Mesenchymal stem cell (in vitro differentiated cells and primary cell): Measurements from ENCODE around the gene PIGT.

Experiments
- DNase-seq: peaks from one replicate; pipeline ENCODE4 v3.0.0-alpha.2; 2013
- H2AFZ ChIP-seq: one replicate; pipeline ENCODE4 v1.6.1; 2013; ENCODE audit warnings: low read depth, mild to moderate bottlenecking, control low read depth, inconsistent platforms, low read length, moderate library complexity
- H2AK5ac ChIP-seq: 2 replicates; pipeline ENCODE4 v1.6.1; 2013; ENCODE audit warnings: low read length, moderate library complexity, mild to moderate bottlenecking, inconsistent platforms; ENCODE audit not compliant: severe bottlenecking
- H2BK120ac ChIP-seq: one replicate; pipeline ENCODE4 v1.6.1; 2013; ENCODE audit warnings: low read depth, mild to moderate bottlenecking, inconsistent platforms, low read length, moderate library complexity
- H2BK12ac ChIP-seq, 2 experiments: one replicate each; pipeline ENCODE4 v1.6.1; 2013; ENCODE audit warnings: inconsistent platforms in 2 of 2, low read length in 2 of 2, mild to moderate bottlenecking in 2 of 2, moderate library complexity in 2 of 2, control low read depth in 1 of 2
- H2BK15ac ChIP-seq: one replicate; pipeline ENCODE4 v1.6.1; 2013; ENCODE audit warnings: mild to moderate bottlenecking, low read depth, inconsistent platforms; ENCODE audit not compliant: poor library complexity, severe bottlenecking
- H2BK5ac ChIP-seq: 2 replicates; pipeline ENCODE4 v1.6.1; 2013; ENCODE audit warnings: low read depth, mild to moderate bottlenecking, low read length, control low read depth, inconsistent platforms; ENCODE audit not compliant: poor library complexity, severe bottlenecking
- H3K14ac ChIP-seq, 2 experiments: one replicate each; pipeline ENCODE4 v1.6.1; 2013; ENCODE audit warnings: inconsistent platforms in 2 of 2, low read length in 2 of 2, control low read depth in 1 of 2, mild to moderate bottlenecking in 1 of 2, moderate library complexity in 1 of 2
- H3K18ac ChIP-seq, 2 experiments: one replicate each; pipeline ENCODE4 v1.6.1; 2013; ENCODE audit warnings: inconsistent platforms in 2 of 2, low read length in 2 of 2, control low read depth in 1 of 2, low read depth in 1 of 2, mild to moderate bottlenecking in 1 of 2
- H3K23ac ChIP-seq, 2 experiments: one replicate each; pipeline ENCODE4 v1.6.1; 2013; ENCODE audit warnings: inconsistent platforms in 2 of 2, low read length in 2 of 2, mild to moderate bottlenecking in 2 of 2, moderate library complexity in 2 of 2, control low read depth in 1 of 2
- H3K27ac ChIP-seq: 2 replicates; pipeline ENCODE4 v1.5.1; 2013; ENCODE audit warnings: mild to moderate bottlenecking, moderate library complexity, low read length, control low read depth, inconsistent platforms; ENCODE audit not compliant: poor library complexity, severe bottlenecking
- H3K27me3 ChIP-seq, 2 experiments: 2 replicates each; pipeline versions ENCODE4 v1.6.1 to v1.7.0; 2013; ENCODE audit warnings: low read length in 2 of 2, mild to moderate bottlenecking in 2 of 2, moderate library complexity in 2 of 2, control low read depth in 1 of 2, inconsistent platforms in 1 of 2; ENCODE audit not compliant: control insufficient read depth in 1 of 2, insufficient read depth in 1 of 2
- H3K36me3 ChIP-seq, 2 experiments: 2 replicates each; pipeline versions ENCODE4 v1.6.1 to v1.7.0; 2013; ENCODE audit warnings: low read length in 2 of 2, control low read depth in 1 of 2, inconsistent platforms in 1 of 2, low read depth in 1 of 2, mild to moderate bottlenecking in 1 of 2; ENCODE audit not compliant: insufficient read depth in 2 of 2, control insufficient read depth in 1 of 2
- H3K4ac ChIP-seq, 2 experiments: one replicate each; pipeline ENCODE4 v1.6.1; 2013; ENCODE audit warnings: inconsistent platforms in 2 of 2, low read length in 2 of 2, mild to moderate bottlenecking in 2 of 2, moderate library complexity in 2 of 2, control low read depth in 1 of 2, low read depth in 1 of 2
- H3K4me1 ChIP-seq: 2 replicates; pipeline ENCODE4 v1.6.1; 2013; ENCODE audit warnings: low read depth, low read length, control low read depth; ENCODE audit not compliant: control insufficient read depth, insufficient read depth
- H3K4me2 ChIP-seq: 2 replicates; pipeline ENCODE4 v1.6.1; 2013; ENCODE audit warnings: low read length, mild to moderate bottlenecking, inconsistent platforms; ENCODE audit not compliant: poor library complexity, severe bottlenecking
- H3K4me3 ChIP-seq, 2 experiments: 2 replicates each; pipeline versions ENCODE4 v1.5.1 to v1.7.0; 2013; ENCODE audit warnings: low read length in 2 of 2, mild to moderate bottlenecking in 2 of 2, control low read depth in 1 of 2, low read depth in 1 of 2; ENCODE audit not compliant: insufficient read depth in 1 of 2
- H3K79me1 ChIP-seq: replicated peaks from 2 replicates; pipeline ENCODE4 v1.6.1; 2013; ENCODE audit warnings: mild to moderate bottlenecking, control low read depth, low read length, inconsistent platforms; ENCODE audit not compliant: poor library complexity, severe bottlenecking
- H3K9ac ChIP-seq: 2 replicates; pipeline ENCODE4 v1.7.0; 2013; ENCODE audit warnings: mild to moderate bottlenecking, low read length, moderate library complexity
- H3K9me3 ChIP-seq: 2 replicates; pipeline ENCODE4 v1.7.0; 2013; ENCODE audit warnings: mild to moderate bottlenecking, low read length; ENCODE audit not compliant: control insufficient read depth
- H4K8ac ChIP-seq: one replicate; pipeline ENCODE4 v1.6.1; 2013; ENCODE audit warnings: inconsistent platforms, mild to moderate bottlenecking, low read length, moderate library complexity
- H4K91ac ChIP-seq: one replicate; pipeline ENCODE4 v1.6.1; 2013; ENCODE audit warnings: mild to moderate bottlenecking, low read length, inconsistent platforms
- WGBS: methylation state at CpG from one replicate; pipeline ENCODE4 v1.1.7; 2013; ENCODE audit warnings: mixed read lengths; 5-methylcytosine and 5-hydroxymethylcytosine counted together

The PIGT gene

DNA sequence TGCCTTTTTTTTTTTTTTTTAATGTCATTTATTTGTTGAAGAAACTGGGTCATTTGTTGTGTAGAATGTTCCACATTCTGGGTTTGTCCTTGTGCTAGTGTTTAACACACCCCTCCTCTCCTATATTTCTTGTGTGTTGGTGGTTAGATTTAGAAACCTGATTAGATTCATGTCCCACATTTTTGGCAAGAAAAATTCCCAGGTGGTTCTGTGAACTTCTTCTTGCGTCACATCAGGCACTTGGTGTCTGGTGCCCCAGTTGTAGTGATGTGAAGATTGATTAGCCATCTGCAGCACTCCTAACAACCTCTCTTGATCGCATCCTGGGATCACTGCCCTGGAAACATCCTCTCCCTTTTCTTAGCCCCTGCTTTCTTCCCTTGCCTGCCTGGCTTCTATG lies 7.8 kb downstream of the PIGT start:
- Histone ChIP-seq H3K9me3 (no peaks in the 10 kb centered on the region), H4K91ac (no peak overlapping the region)

DNA sequence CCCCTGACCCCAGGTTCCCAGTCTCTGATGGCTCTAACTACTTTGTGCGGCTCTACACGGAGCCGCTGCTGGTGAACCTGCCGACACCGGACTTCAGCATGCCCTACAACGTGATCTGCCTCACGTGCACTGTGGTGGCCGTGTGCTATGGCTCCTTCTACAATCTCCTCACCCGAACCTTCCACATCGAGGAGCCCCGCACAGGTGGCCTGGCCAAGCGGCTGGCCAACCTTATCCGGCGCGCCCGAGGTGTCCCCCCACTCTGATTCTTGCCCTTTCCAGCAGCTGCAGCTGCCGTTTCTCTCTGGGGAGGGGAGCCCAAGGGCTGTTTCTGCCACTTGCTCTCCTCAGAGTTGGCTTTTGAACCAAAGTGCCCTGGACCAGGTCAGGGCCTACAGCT lies 9.6 kb downstream of the PIGT start:
- H3K9ac ChIP-seq = no peak overlapping the region
- H3K4me3 ChIP-seq = no peak overlapping the region
- H3K23ac ChIP-seq = no peak overlapping the region
- H3K27me3 ChIP-seq = no peaks in the 10 kb centered on the region
- 97% methylated on average over 17 of the region's 17 CpGs for WGBS
- H2BK12ac ChIP-seq = no peak overlapping the region
- H4K91ac ChIP-seq = no peak overlapping the region
- H2AK5ac ChIP-seq = no peak overlapping the region
- H3K14ac ChIP-seq = no peak overlapping the region
- H3K27ac ChIP-seq = no peak overlapping the region
- no peak overlapping the region for H2BK15ac ChIP-seq
- no peak for DNase-seq
- H2BK120ac ChIP-seq = no peak overlapping the region
- no peak overlapping the region for H3K18ac ChIP-seq
- H2BK5ac ChIP-seq = no peak overlapping the region
- peaks cover 40 to 57% of the 10 kb centered on the region in 2 experiments for H3K36me3 ChIP-seq
- no peaks in the 10 kb centered on the region for H3K4me1 ChIP-seq
- H3K4ac ChIP-seq = no peak overlapping the region
- no peak overlapping the region for H3K4me2 ChIP-seq
- no peaks in the 10 kb centered on the region for H3K79me1 ChIP-seq
- H2AFZ ChIP-seq = no peak overlapping the region
- H4K8ac ChIP-seq = no peak overlapping the region
- H3K9me3 ChIP-seq = no peaks in the 10 kb centered on the region

More for the DNA sequence above, 7.8 kb downstream of the PIGT start:
- no peak overlapping the region for H3K27ac ChIP-seq
- WGBS = 91% methylated on average over 2 of the region's 2 CpGs
- H3K27me3 ChIP-seq = no peaks in the 10 kb centered on the region
- H3K18ac ChIP-seq = no peak overlapping the region
- H3K79me1 ChIP-seq = peaks cover 8% of the 10 kb centered on the region
- no peak overlapping the region for H2AFZ ChIP-seq
- no peak overlapping the region for H3K4me3 ChIP-seq
- no peak overlapping the region for H2BK120ac ChIP-seq
- no peak for DNase-seq
- peaks cover 57 to 64% of the 10 kb centered on the region in 2 experiments for H3K36me3 ChIP-seq
- no peak overlapping the region for H2AK5ac ChIP-seq
- H3K23ac ChIP-seq = no peak overlapping the region
- no peak overlapping the region for H2BK15ac ChIP-seq
- H3K9ac ChIP-seq = no peak overlapping the region
- peaks cover 7% of the 10 kb centered on the region for H3K4me1 ChIP-seq
- H4K8ac ChIP-seq = no peak overlapping the region
- H3K14ac ChIP-seq = no peak overlapping the region
- H3K4me2 ChIP-seq = no peak overlapping the region
- H3K4ac ChIP-seq = no peak overlapping the region
- H2BK12ac ChIP-seq = no peak overlapping the region
- no peak overlapping the region for H2BK5ac ChIP-seq

DNA sequence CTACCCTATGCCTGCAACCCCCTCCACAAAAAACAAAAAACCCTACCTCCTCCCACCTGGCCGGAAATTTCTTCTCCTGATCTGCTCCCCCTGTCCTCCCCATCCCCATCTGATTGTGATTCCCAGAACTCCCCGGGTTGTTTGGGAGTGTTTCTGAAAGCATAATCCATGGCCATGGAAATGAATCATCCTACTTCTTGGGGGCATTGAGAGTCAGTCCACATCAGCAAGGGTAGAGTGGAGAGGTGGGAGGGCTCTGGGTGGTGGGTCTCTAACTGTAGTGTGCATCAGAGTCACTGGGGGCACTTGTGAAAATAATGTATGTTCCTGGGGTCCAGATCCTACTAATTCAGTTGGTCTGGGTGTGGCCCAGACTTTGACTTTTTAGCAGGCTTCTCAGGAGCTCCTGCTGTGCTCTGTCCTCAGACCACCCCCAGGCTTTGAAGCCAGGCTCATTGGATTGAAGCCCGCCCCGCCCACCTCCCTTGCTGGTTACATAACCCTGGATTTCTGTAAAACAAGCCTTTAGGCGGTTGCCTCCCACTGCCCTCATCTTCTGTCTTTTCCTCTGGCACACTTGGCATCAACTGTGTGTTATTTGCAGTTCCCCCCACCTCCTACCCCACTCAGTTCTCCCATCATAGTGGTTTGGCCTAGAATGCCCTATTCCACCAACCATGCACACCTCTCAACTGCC lies 10.5 kb downstream of the PIGT start:
- no peaks in the 10 kb centered on the region for H3K4me1 ChIP-seq

DNA sequence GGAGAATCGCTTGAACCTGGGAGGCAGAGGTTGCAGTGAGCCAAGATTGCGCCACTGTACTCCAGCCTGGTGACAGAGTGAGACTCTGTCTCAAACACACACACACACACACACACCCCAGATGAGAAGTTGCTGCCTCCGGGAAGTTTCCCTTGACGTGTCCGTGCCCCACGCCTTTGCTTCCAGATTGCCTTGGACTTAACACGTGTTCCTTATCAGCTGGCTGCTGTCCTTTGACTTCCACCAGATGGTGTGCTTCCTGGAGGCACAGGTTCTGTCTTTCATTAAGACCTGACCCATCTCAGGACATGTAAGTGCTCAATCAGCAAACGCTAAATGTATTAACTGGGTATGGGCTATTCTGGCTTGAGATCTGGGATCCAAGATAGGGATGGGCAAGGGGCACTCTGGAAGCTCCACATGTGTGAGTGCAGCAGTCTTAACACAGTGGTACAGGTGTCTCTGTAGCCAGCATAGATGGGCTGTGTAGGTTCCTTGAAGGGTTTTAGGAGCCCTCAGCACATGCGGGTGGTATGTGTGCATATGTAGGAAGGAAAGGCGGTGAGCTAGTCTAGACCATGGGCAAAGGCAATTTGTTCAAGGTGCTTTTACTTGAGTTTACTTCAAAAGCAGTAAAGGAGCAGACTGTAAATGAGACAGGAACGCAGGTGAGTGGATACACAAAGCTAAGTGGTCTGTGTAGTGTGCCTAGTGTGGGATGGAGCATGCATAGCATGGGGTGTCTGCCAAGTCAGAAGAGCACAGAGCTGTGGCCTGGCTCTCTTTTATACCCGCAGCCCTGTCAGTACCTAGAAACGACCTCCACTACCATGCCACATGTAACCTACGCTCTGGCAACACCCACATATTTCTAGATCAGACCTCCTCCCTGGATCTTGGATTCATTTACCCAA lies 11.6 kb downstream of the PIGT start:
- Histone ChIP-seq H3K18ac (no peak overlapping the region), H3K36me3 (peaks cover 30 to 38% of the 10 kb centered on the region in 2 experiments), H4K8ac (no peak overlapping the region), H3K27me3 (no peaks in the 10 kb centered on the region), H3K4me1 (no peaks in the 10 kb centered on the region), H3K4ac (no peak overlapping the region), H2BK15ac (no peak overlapping the region), H2AK5ac (no peak overlapping the region), H2BK120ac (no peak overlapping the region), H2AFZ (no peak overlapping the region), H3K4me2 (no peak overlapping the region), H4K91ac (no peak overlapping the region), H3K23ac (no peak overlapping the region), H2BK12ac (no peak overlapping the region), H3K9ac (no peak overlapping the region), H3K27ac (no peak overlapping the region), H3K79me1 (no peaks in the 10 kb centered on the region), H3K9me3 (no peaks in the 10 kb centered on the region), H3K14ac (no peak overlapping the region), H2BK5ac (no peak overlapping the region), H3K4me3 (no peak overlapping the region)
- 94% methylated on average over 14 of the region's 14 CpGs for WGBS
- DNase-seq = no peak

More for the DNA sequence above, 10.5 kb downstream of the PIGT start:
- no peak overlapping the region for H3K14ac ChIP-seq
- no peak overlapping the region for H2AFZ ChIP-seq
- no peaks in the 10 kb centered on the region for H3K79me1 ChIP-seq
- H2BK120ac ChIP-seq = no peak overlapping the region
- H3K27ac ChIP-seq = no peak overlapping the region
- no peak overlapping the region for H4K91ac ChIP-seq
- DNase-seq = no peak
- no peak overlapping the region for H3K9ac ChIP-seq
- peaks cover 33 to 48% of the 10 kb centered on the region in 2 experiments for H3K36me3 ChIP-seq
- no peak overlapping the region for H4K8ac ChIP-seq
- no peaks in the 10 kb centered on the region for H3K27me3 ChIP-seq
- H2BK5ac ChIP-seq = no peak overlapping the region
- no peak overlapping the region for H2BK15ac ChIP-seq
- no peak overlapping the region for H3K4ac ChIP-seq
- 87% methylated on average over 4 of the region's 5 CpGs for WGBS
- no peak overlapping the region for H3K4me2 ChIP-seq
- H3K18ac ChIP-seq = no peak overlapping the region
- no peaks in the 10 kb centered on the region for H3K9me3 ChIP-seq
- no peak overlapping the region for H3K4me3 ChIP-seq
- no peak overlapping the region for H2BK12ac ChIP-seq
- H3K23ac ChIP-seq = no peak overlapping the region
- no peak overlapping the region for H2AK5ac ChIP-seq
